Right hindlimb (tissue), 1 donor: ENCODE measurements around the gene YAF2.
A peak's percentile ranks its signal among the peaks of the same experiment; 100 is the strongest.

Experiments
- DNase-seq: peaks from one replicate; pipeline ENCODE4 v3.0.0-alpha.2; 2018

Gene YAF2

DNA sequence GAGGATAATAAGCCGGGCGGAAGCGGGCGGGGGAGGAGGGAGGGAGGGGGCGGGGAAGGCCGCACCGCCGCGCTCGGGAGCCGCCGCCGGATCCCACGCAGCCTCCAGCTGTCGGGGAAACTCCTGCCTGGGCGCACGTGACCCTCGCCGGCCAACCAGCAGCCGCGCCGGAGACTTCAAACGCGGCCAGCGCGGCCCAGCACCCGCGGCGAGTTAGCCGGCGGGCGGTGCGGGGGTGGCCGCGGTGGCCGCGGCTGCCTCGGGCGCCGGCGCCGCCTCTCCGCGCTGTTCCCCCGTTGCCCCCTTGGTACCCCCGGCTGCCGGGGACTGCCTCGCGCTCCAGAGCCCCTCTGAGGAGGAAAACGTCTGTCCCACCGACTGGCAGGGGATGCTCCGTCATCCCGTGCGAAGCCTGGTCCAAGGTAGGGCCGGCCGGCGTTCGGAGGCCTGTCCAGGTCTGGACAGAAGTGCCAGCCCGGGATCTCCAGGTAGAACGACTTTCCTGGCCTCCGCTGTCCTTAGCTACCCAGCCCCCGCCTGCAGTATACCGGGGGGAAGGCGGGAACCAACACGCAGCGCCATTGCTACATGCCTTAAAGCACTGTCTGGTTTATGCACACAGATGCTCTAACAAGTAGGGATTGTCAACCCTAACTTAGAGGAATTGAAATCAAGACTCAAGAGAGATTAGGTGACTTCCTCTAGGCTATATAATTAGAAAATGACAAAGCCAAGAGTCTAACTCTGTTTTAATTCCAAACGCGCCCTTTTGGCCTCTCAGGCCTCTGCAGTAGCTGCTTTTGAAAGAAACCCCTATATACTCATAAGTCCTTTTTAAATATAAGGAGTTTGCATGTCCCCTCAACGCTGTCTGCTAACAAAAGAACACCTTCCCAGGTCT lies at the start of gene YAF2:
Gene YAF2, minus strand, starts transcription at position 9 of the 901 bp plus-strand sequence. CDS start 68 bp downstream, outside the sequence.
- peak; percentile 93 for DNase-seq

- no peak for DNase-seq
Measured at GRCh38 chr12:42286741-42287140, 48.7 kb upstream of the YAF2 start.

GRCh38 chr12:42285431-42285830 lies 47.4 kb upstream of the YAF2 start:
- DNase-seq, result no peak

GRCh38 chr12:42284876-42285275 lies 46.8 kb upstream of the YAF2 start:
- DNase-seq, result no peak

GRCh38 chr12:42284157-42284556 lies 46.1 kb upstream of the YAF2 start:
- no peak for DNase-seq

GRCh38 chr12:42283739-42284138 lies 45.7 kb upstream of the YAF2 start:
- no peak for DNase-seq

DNA sequence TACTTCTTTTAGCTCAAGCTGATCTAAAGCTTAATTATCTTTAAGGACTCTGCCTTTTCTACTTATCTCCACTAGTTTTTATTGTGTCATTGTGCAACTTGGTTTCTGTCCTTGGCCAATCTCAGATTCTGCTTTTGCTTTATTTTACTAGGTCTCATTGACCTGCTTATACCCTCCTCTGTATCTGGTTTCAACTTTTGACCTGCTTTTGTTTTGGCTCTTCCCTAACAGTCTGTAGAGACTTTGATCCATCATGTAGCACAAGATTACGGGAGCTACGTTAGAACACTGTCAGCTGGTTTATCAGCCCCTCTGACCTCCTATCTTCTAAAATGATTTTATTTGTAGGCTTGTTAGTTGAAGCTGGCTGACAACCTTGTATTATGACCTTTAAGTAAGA lies 44.2 kb upstream of the YAF2 start:
- no peak for DNase-seq

DNA sequence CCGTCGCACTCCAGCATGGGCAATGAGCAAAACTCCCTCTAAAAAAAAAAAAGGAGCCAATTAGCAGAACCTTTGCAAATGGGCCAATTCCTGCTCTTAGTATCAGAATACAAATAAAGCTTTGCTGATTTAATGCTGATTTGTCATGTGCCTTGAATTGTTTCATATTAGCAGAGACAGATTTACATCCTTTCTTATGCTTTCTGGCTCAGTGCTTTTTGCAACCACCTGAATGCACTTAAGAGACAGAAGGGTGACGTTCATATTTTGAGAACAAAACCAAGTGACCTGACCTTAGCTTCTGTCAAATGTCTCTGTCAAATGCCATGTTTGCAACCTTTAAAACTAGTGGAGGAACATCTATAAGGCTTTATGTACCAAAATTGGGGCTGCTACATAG lies 43.8 kb upstream of the YAF2 start:
- DNase-seq, result no peak

GRCh38 chr12:42281278-42281677 lies 43.2 kb upstream of the YAF2 start:
- no peak for DNase-seq

- DNase-seq, result no peak
Measured at GRCh38 chr12:42278128-42278510, 40.1 kb upstream of the YAF2 start.

DNA sequence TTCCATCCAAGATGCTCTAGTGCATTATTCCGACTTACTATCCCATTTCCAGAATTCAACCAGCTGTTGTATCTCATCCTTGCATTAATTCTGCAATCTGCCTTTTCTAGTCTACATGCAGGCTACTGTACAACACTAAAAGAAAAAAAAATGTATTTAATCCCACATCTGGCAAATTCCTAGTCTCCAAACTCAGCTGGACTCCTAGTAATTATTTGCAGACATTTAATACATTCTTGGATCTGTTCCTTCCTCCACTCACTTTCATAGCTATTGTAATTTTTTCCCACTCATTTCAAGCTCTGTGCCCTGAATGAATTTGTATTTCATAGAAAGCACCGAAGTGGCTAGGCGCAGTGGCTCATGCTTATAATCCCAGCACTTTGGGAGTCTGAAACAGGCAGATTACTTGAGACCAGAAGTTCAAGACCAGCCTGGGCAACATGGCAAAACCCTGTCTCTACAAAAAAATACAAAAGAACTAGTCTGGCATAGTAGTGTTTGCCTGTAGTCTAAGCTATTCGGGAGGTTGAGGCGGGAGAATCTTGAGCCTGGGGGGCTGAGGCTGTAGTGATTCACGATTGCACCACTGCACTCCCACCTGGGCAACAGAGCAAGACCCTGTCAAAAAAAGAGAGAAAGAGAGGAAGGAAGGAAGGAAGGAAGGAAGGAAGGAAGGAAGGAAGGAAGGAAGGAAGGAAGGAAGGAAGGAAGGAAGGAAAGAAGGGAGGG lies 39.5 kb upstream of the YAF2 start:
- no peak for DNase-seq

DNA sequence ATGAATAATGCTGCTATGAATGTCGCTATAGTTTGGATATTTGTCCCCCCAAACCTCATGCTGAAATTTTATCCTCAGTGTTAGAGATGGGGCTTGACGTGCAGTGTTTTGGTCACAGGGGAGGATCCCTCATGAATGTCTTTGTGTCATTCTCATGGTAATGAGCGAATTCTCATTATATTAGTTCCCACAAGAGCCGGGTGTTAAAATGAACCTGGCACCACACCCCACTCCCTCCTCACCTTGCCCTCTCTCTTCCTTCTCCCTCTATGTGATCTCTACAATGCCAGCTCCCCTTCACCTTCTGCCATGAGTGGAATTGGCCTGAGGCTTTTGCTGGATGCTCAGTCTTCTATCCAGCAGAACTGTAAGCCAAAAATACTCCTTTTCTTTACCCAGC lies 37.5 kb upstream of the YAF2 start:
- no peak for DNase-seq

GRCh38 chr12:42273706-42274105 lies 35.7 kb upstream of the YAF2 start:
- no peak for DNase-seq

GRCh38 chr12:42270596-42270995 lies 32.5 kb upstream of the YAF2 start:
- DNase-seq, result no peak

DNA sequence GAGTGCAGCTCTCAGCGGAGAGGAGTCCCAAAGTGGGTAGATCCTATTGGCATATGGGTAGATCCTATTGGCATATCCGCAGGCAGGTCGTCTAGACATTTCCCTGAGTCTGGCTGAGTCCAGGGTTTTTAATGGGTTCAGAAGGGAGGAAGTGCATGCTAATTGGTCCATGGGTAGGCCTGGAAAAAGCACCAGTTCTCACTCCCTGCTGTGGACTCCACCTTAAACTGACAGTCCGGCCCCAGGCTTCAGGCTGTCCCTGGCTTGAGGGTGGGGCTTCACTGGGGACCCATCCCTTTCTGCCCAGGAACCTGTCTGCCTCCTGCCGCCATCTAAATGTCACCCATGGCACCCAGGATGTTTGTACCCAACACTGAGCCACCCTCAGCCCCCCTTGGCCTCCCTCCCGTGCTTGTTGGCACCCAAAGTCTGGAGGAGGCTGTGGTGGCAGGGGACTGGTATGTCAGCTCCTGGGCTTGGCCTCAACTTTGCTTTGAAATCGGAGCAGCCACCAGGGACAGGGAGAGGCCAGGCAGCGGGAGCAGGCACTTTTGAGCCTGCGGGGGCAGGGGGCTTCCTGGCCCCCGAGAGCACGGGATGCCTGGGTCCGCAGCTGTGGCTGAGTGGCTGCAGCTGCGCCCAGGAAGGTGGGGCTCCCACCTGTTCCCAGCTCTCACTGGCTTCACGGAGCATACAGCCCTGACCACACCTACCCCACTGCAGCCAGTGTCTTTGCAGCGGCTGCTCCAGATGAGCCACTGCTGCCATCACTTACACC lies 29.6 kb upstream of the YAF2 start:
- DNase-seq, result no peak

DNA sequence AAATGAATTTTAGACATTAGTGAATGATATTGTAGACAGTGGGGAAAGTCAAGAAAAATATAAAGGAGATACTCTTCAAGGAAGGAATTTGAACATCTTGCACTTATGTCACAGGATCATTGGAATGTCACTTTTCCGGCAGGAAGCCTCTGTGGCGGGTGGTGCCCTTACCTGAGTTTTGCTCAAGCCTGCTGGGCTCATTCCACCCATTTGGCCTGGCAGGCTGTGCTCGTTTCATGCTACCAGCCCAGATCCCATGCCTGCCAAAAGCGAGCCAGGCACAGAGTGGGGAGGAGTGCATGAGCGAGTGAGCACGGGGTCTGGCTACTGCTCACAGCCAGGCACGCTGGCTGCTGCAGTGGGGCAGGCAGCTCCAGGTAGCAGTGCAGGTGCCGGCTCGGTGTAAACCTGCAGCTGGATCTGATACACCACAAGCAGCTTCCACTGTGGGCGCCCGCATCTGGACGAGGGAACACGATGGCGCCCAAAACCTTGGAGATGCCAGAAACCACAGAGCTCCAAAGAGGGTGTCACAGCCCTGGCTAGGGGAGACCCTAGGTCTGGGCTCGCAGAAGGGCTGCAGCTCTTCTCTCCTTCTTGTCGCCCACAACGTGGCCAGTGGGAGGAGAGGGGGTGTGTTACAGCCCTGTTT lies 28.7 kb upstream of the YAF2 start:
- no peak for DNase-seq

DNA sequence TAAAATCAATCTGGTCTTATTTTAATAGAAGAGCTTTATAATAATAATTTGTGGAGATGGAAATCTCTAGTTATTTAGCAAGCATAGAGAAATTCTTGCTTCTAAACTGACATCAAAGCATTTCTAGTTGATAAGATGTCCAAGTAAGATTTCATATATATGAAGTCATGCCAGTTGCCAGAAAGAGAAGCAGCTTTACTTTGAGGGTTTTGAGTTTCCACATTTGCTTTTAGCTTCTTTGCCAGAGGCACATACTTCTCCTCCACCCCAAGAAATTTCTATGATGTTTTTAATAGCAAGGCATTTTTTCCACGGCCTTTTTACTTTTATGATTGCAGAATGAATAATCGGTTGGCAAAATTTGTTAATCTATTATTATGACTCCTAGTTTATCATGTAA lies 24.2 kb upstream of the YAF2 start:
- DNase-seq, result no peak

DNA sequence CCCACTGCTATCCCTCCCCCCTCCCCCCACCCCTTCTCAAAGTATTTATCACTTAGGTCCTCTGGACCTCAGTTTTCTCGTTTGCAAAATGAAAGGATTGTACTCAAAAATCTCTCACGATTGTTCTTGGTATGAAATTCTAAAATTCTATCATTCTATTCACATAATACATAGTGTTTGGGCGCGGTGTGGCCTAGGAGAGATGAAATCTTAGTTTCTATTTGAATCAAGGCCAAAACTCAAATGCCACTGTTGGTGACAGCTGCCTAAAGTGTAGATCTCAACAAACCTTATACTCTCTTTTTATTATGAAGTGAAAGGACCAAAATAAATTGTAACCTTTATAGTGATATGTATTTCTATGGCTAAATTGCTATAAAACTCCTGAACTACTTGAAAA lies 23.7 kb upstream of the YAF2 start:
- no peak for DNase-seq

- DNase-seq, result no peak
Measured at GRCh38 chr12:42260518-42260917, 22.5 kb upstream of the YAF2 start.

DNA sequence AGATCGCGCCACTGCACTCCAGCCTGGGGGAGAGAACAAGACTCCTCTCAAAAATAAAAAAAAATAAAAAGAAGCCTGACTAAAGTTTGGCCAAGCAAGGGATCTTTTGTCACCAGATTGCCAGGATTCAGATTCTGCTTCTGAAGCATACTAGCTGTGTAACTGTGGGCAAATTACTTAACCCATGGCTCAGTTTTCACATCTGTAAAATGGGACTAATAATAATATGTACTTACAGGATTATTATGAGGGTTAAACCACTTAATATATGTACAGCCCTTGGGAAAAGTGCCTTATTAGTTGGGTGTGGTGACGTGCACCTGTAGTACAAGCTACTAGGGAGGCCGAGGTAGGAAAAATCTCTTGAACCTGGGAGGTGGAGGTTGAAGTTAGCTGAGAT lies 21.7 kb upstream of the YAF2 start:
- DNase-seq, result no peak

DNA sequence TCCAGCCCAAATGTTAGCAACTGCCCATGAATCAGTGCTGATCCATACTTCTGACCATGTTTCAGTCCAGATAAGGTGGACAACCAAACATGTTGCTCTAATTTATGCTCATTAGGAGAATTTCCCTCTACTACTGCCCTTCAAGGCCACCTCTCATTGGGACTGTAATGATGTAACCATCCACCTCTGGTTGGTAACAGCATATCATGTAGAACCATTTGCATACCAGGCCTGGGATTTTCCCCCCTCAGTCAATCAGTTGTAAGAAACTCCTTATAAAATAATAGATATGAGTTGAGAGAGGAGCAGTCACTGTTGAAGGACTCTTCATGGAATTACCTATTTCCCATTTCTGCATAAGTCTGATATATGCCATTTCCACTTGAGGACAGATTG lies 17.8 kb upstream of the YAF2 start:
- DNase-seq, result no peak

DNA sequence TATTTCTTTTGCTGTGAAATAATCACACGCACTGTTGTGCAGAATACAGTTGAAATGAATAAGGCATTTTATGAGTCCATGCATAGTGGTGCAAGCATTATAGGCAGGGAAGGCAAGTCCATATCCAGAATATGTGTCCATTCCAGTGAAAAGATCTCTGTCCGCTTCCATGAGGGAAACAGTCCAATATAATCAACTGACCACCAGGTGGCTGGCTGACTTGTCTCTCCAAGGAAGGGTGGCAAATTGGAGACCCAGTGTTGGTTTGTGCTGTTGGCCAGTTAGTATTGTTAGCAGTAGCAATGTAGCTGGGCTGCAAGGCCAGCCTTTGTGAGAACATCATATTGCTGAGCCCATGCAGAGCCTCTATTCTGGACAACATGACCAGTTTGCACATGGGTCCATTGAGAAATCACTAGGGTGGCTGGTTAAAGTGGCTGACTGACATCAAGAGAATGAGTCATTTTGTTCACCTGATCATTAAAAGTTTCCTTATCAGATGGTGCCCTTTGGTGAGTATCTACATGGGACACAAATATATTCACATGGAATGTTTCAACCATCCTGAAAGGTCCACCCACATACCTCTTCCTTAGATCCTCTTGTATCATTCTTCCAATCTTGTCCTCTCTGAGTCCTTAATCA lies 17.3 kb upstream of the YAF2 start:
- no peak for DNase-seq
